ENCODE measurements around the gene B4GALNT3. TPM values are rescaled to one million over a fixed set of nuclear protein-coding genes. Genes with fewer than 3 reads are reported as not detected.

Gene B4GALNT3
- polyA plus RNA-seq, 2 donors = 8.1 to 8.9 TPM

GRCh38 chr12:479161-479560, 19.4 kb downstream of the B4GALNT3 start:
- no peaks in the 10 kb centered on the region for H3K4me1 ChIP-seq (ENCODE audit: control insufficient read depth in 2 of 2, insufficient read depth in 2 of 2, low read length in 1 of 2)

GRCh38 chr12:480831-481816, 21.4 kb downstream of the B4GALNT3 start:
- Histone ChIP-seq H3K27me3 (ENCODE audit: control insufficient read depth in 1 of 2, insufficient read depth in 2 of 2, low read length in 2 of 2) (no peaks in the 10 kb centered on the region), H3K4me3 (ENCODE audit: low read depth in 1 of 2, low read length in 2 of 2) (no peak overlapping the region), H3K36me3 (ENCODE audit: control insufficient read depth in 2 of 2, insufficient read depth in 2 of 2, low read length in 1 of 2) (no peaks in the 10 kb centered on the region), H3K27ac (ENCODE audit: low read depth in 2 of 2, low read length in 1 of 2) (no peak overlapping the region), H3K9me3 (ENCODE audit: control insufficient read depth in 2 of 2, insufficient read depth in 1 of 2, low read depth in 1 of 2, low read length in 1 of 2) (no peaks in the 10 kb centered on the region), H3K4me1 (ENCODE audit: control insufficient read depth in 2 of 2, insufficient read depth in 2 of 2, low read length in 1 of 2) (no peaks in the 10 kb centered on the region)
- WGBS, 2 donors = 62 to 66% methylated on average over 13 of the region's 13 CpGs

More at GRCh38 chr12:479161-479560, 19.4 kb downstream of the B4GALNT3 start:
- 96% methylated on average over 4 of the region's 4 CpGs for WGBS, 2 donors
- H3K9me3 ChIP-seq (ENCODE audit: control insufficient read depth in 2 of 2, insufficient read depth in 1 of 2, low read depth in 1 of 2, low read length in 1 of 2) = no peaks in the 10 kb centered on the region
- H3K4me3 ChIP-seq (ENCODE audit: low read depth in 1 of 2, low read length in 2 of 2) = no peak overlapping the region
- H3K36me3 ChIP-seq (ENCODE audit: control insufficient read depth in 2 of 2, insufficient read depth in 2 of 2, low read length in 1 of 2) = no peaks in the 10 kb centered on the region
- no peaks in the 10 kb centered on the region for H3K27me3 ChIP-seq (ENCODE audit: control insufficient read depth in 1 of 2, insufficient read depth in 2 of 2, low read length in 2 of 2)
- no peak overlapping the region for H3K27ac ChIP-seq (ENCODE audit: low read depth in 2 of 2, low read length in 1 of 2)

GRCh38 chr12:482061-482460, 22.3 kb downstream of the B4GALNT3 start:
- Histone ChIP-seq H3K4me1 (ENCODE audit: control insufficient read depth in 2 of 2, insufficient read depth in 2 of 2, low read length in 1 of 2) (no peaks in the 10 kb centered on the region), H3K27me3 (ENCODE audit: control insufficient read depth in 1 of 2, insufficient read depth in 2 of 2, low read length in 2 of 2) (no peaks in the 10 kb centered on the region), H3K4me3 (ENCODE audit: low read depth in 1 of 2, low read length in 2 of 2) (no peak overlapping the region), H3K9me3 (ENCODE audit: control insufficient read depth in 2 of 2, insufficient read depth in 1 of 2, low read depth in 1 of 2, low read length in 1 of 2) (no peaks in the 10 kb centered on the region), H3K27ac (ENCODE audit: low read depth in 2 of 2, low read length in 1 of 2) (no peak overlapping the region), H3K36me3 (ENCODE audit: control insufficient read depth in 2 of 2, insufficient read depth in 2 of 2, low read length in 1 of 2) (no peaks in the 10 kb centered on the region)
- 76 to 78% methylated on average over 3 of the region's 3 CpGs for WGBS, 2 donors

- H3K9me3 ChIP-seq (ENCODE audit: control insufficient read depth in 2 of 2, insufficient read depth in 1 of 2, low read depth in 1 of 2, low read length in 1 of 2) = no peaks in the 10 kb centered on the region
- no peak overlapping the region for H3K4me3 ChIP-seq (ENCODE audit: low read depth in 1 of 2, low read length in 2 of 2)
- no peaks in the 10 kb centered on the region for H3K27me3 ChIP-seq (ENCODE audit: control insufficient read depth in 1 of 2, insufficient read depth in 2 of 2, low read length in 2 of 2)
- H3K4me1 ChIP-seq (ENCODE audit: control insufficient read depth in 2 of 2, insufficient read depth in 2 of 2, low read length in 1 of 2) = no peaks in the 10 kb centered on the region
- WGBS, 2 donors = 79 to 82% methylated on average over 11 of the region's 11 CpGs
- no peak overlapping the region for H3K27ac ChIP-seq (ENCODE audit: low read depth in 2 of 2, low read length in 1 of 2)
- H3K36me3 ChIP-seq (ENCODE audit: control insufficient read depth in 2 of 2, insufficient read depth in 2 of 2, low read length in 1 of 2) = no peaks in the 10 kb centered on the region
These were observed 24.4 kb downstream of the B4GALNT3 start for GRCh38 chr12:484096-484495.

GRCh38 chr12:490260-490659, 30.5 kb downstream of the B4GALNT3 start:
- no peak overlapping the region for H3K27ac ChIP-seq (ENCODE audit: low read depth in 2 of 2, low read length in 1 of 2)
- no peak overlapping the region for H3K4me3 ChIP-seq (ENCODE audit: low read depth in 1 of 2, low read length in 2 of 2)
- no peaks in the 10 kb centered on the region for H3K9me3 ChIP-seq (ENCODE audit: control insufficient read depth in 2 of 2, insufficient read depth in 1 of 2, low read depth in 1 of 2, low read length in 1 of 2)
- H3K36me3 ChIP-seq (ENCODE audit: control insufficient read depth in 2 of 2, insufficient read depth in 2 of 2, low read length in 1 of 2) = no peaks in the 10 kb centered on the region
- no peaks in the 10 kb centered on the region for H3K4me1 ChIP-seq (ENCODE audit: control insufficient read depth in 2 of 2, insufficient read depth in 2 of 2, low read length in 1 of 2)
- H3K27me3 ChIP-seq (ENCODE audit: control insufficient read depth in 1 of 2, insufficient read depth in 2 of 2, low read length in 2 of 2) = no peaks in the 10 kb centered on the region

- H3K36me3 ChIP-seq (ENCODE audit: control insufficient read depth in 2 of 2, insufficient read depth in 2 of 2, low read length in 1 of 2) = no peaks in the 10 kb centered on the region
- 92 to 95% methylated on average over 3 of the region's 3 CpGs for WGBS, 2 donors
These were observed 35.7 kb downstream of the B4GALNT3 start for GRCh38 chr12:495466-495865.

GRCh38 chr12:496736-497135, 37.0 kb downstream of the B4GALNT3 start:
- Histone ChIP-seq H3K27me3 (ENCODE audit: control insufficient read depth in 1 of 2, insufficient read depth in 2 of 2, low read length in 2 of 2) (no peaks in the 10 kb centered on the region), H3K36me3 (ENCODE audit: control insufficient read depth in 2 of 2, insufficient read depth in 2 of 2, low read length in 1 of 2) (no peaks in the 10 kb centered on the region), H3K27ac (ENCODE audit: low read depth in 2 of 2, low read length in 1 of 2) (no peak overlapping the region), H3K4me1 (ENCODE audit: control insufficient read depth in 2 of 2, insufficient read depth in 2 of 2, low read length in 1 of 2) (peaks cover 0 to under 1% of the 10 kb centered on the region in 2 donors), H3K4me3 (ENCODE audit: low read depth in 1 of 2, low read length in 2 of 2) (no peak overlapping the region), H3K9me3 (ENCODE audit: control insufficient read depth in 2 of 2, insufficient read depth in 1 of 2, low read depth in 1 of 2, low read length in 1 of 2) (no peaks in the 10 kb centered on the region)
- 90 to 91% methylated on average over 11 of the region's 11 CpGs for WGBS, 2 donors

More at GRCh38 chr12:495466-495865, 35.7 kb downstream of the B4GALNT3 start:
- Histone ChIP-seq H3K9me3 (ENCODE audit: control insufficient read depth in 2 of 2, insufficient read depth in 1 of 2, low read depth in 1 of 2, low read length in 1 of 2) (no peaks in the 10 kb centered on the region), H3K4me3 (ENCODE audit: low read depth in 1 of 2, low read length in 2 of 2) (no peak overlapping the region), H3K27ac (ENCODE audit: low read depth in 2 of 2, low read length in 1 of 2) (no peak overlapping the region), H3K27me3 (ENCODE audit: control insufficient read depth in 1 of 2, insufficient read depth in 2 of 2, low read length in 2 of 2) (no peaks in the 10 kb centered on the region), H3K4me1 (ENCODE audit: control insufficient read depth in 2 of 2, insufficient read depth in 2 of 2, low read length in 1 of 2) (no peaks in the 10 kb centered on the region)

GRCh38 chr12:497501-498160, 37.9 kb downstream of the B4GALNT3 start:
- Histone ChIP-seq H3K9me3 (ENCODE audit: control insufficient read depth in 2 of 2, insufficient read depth in 1 of 2, low read depth in 1 of 2, low read length in 1 of 2) (no peaks in the 10 kb centered on the region), H3K36me3 (ENCODE audit: control insufficient read depth in 2 of 2, insufficient read depth in 2 of 2, low read length in 1 of 2) (no peaks in the 10 kb centered on the region), H3K4me1 (ENCODE audit: control insufficient read depth in 2 of 2, insufficient read depth in 2 of 2, low read length in 1 of 2) (peaks cover 4% of the 10 kb centered on the region in 2 donors), H3K27ac (ENCODE audit: low read depth in 2 of 2, low read length in 1 of 2) (no peak overlapping the region), H3K27me3 (ENCODE audit: control insufficient read depth in 1 of 2, insufficient read depth in 2 of 2, low read length in 2 of 2) (no peaks in the 10 kb centered on the region), H3K4me3 (ENCODE audit: low read depth in 1 of 2, low read length in 2 of 2) (no peak overlapping the region)
- WGBS, 2 donors = 80 to 87% methylated on average over 9 of the region's 9 CpGs

- peaks cover 4% of the 10 kb centered on the region in 2 donors for H3K4me1 ChIP-seq (ENCODE audit: control insufficient read depth in 2 of 2, insufficient read depth in 2 of 2, low read length in 1 of 2)
- H3K4me3 ChIP-seq (ENCODE audit: low read depth in 1 of 2, low read length in 2 of 2) = no peak overlapping the region
- H3K27ac ChIP-seq (ENCODE audit: low read depth in 2 of 2, low read length in 1 of 2) = no peak overlapping the region
- no peaks in the 10 kb centered on the region for H3K27me3 ChIP-seq (ENCODE audit: control insufficient read depth in 1 of 2, insufficient read depth in 2 of 2, low read length in 2 of 2)
- no peaks in the 10 kb centered on the region for H3K9me3 ChIP-seq (ENCODE audit: control insufficient read depth in 2 of 2, insufficient read depth in 1 of 2, low read depth in 1 of 2, low read length in 1 of 2)
- H3K36me3 ChIP-seq (ENCODE audit: control insufficient read depth in 2 of 2, insufficient read depth in 2 of 2, low read length in 1 of 2) = no peaks in the 10 kb centered on the region
- WGBS, 2 donors = 86 to 87% methylated on average over 8 of the region's 8 CpGs
These were observed 40.2 kb downstream of the B4GALNT3 start for GRCh38 chr12:499837-500458.
